Stimulated activated CD4-positive, alpha-beta T cell treated with anti-CD3 and anti-CD28 coated beads, TNF-alpha, amount 100 ng/mL, for 4 hours (primary cell): ENCODE data around the gene VSIG2.

ENCODE experiments used
- DNase-seq, 3 experiments: peaks; one replicate each; pipeline ENCODE4 v3.0.0-alpha.2; 2020; ENCODE audit warnings: low read depth in 3 of 3

Gene VSIG2

DNA sequence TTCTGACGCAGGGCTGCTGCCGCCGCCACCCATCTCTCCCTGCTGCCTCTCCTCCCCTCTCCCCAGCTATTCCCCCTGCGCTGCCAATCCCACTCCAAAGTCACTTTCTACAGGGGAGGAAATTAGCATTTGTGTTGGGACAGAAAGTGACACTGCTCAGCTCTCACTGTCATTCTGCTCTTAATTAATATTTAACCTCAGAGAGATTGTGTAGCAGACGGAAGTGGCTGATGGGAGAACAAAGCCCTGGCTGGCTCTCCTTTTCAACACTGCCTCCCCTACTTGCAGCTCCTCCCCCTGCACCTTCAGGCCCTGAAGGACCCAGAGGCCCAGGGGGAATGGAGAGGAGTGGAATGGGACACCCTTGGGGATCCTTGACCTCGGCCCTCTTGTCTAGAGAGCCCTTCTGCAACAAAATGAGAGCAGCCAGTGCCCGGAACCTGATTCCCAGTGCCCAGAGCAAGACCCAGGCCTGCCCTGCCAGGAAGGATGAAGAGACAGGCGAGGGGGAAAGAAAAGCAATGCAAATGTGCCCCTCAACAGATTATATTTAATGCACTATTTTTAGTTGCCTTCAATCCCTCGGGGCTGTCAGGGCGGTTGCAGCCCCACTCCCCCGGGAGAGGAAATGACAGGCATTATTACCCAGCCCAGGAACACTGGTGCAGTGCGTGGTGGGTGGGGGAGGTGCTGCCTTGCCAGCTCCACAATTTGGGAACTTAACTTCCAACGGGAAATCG, 26.9 kb downstream of the VSIG2 start:
- no peak for DNase-seq

DNA sequence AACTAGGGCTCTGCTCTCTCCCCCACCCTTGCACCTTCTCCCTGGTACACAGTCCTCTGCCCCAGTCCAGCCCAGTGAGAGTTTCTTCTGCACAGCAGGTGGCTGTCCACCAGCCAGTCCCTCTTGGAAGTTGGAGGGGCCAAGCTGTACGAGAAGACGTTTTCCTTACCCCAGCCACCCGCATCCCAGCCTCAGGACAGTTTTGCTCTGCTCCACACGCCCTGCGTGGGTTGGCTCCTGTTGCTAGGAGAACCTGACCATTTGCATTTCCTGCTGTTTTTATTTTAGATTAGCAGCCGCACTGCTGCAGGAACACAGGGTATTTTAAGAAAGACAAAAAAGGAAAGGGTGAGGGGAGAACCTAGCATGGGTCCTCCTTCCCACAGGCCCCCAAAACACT, 29.9 kb downstream of the VSIG2 start:
- DNase-seq, result no peak

DNA sequence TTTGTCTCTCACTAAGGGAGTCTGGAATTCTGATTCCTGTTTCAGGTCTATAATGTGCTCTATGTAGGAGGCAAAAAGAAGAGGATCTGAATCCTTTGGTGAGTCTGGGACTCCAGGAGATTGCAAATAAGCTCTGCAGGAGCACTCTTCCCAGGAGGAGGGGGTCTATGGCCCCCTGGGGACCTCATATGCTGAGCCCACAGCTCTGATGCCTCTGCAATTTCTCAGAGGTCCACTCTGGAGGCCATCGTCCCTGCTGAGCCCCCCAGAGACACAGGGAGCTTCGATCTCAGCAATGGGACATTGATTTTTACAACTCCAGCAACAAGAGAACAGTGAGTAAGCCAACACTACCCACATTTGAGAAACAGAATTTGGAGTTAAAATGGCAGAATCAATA, 32.5 kb downstream of the VSIG2 start:
- no peak for DNase-seq

DNA sequence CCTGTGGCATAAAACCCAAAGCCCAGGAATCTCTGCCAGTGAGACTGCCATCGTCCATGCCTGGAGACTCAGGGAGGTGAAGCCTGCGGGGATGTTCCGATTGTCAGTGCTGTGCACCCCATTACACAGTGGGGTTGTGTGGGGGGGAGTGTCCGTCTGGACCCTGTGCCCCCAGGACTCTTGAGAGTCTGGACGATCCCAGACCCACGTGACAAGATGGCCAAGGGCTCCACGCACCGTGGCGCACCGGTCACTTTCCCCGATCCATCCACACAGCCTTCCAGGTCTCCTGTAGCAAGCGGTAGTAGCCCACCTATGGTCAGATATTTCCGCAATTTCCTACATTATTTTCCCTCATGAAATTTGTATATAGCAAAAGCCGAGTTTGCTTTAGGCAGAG, 33.3 kb downstream of the VSIG2 start:
- no peak for DNase-seq

DNA sequence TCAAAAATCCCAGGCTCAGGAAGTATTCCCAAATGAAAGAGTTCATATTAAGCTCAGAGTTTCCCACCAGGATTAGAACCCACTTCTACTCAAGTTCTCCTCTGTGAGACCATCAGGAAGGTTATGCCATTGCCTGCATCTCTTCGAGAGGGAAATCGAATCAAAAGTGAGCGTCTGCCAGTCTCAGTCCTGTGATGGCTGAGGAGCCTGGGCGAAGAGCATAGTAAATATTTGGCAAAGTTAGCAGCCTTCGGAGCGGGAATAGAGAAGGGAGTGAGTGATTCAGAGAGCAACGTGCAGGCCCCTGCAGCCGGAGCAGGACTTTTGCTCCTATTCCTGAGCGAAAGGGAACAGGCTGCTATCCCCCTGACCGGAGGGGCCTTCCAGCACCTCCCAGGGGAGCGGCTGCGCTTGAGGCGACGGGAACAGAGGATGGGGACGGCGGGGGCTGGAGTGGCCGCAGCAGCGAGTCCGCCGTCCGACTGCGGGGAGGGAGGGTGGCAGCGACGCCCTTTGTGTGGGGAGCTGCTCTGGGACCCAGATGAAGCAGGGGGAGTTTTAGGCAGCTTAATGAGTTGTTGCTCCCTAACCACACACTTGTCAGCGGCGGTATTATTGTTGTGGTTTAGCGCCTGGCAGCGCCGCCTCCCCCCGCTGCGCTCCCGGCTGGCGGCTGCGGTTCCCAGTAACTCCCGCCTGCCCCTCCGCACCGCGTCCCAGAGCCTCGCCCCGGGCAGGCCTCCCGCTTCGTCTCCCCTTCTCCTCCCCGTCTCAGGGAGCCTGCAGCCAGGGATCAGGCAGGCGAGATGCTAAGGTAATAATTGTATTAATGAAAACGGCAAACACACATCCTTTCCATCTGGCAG, 34.0 kb downstream of the VSIG2 start:
- no peak for DNase-seq

DNA sequence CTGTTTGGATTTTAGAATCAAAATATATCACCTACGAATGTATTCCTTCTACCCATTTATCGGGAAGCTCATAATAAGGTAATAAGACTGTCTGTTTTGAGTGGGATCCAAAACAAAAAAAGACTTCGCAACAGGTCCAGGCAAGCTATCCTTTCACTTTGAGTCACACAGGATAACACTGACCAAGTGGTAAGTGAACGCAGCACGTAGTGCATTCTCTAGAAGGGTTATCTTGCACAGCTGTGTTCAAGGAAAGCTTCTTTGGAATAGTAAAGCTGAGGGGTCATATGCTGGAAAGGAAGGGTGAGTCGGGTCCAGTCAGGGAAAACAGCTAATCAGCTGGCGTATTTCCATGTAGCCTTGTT, 34.7 kb downstream of the VSIG2 start:
- no peak for DNase-seq

DNA sequence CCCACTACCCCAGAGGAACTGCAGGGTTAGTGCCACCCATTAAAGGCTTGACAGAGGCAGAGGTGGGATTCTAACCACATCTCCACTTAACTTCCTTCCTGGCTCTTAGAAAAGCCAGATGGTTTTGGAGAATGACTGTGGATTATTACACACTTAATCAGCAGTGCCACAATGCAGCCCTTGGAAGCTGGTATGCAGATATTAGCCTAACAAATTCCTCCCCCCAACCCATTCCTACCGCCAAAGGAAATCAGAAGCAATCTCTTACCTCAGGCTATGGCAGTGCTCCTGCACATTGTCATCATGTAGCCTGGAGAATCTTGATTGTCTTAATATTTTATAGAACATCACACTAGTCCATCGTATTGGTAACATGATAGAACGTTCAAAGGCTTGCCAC, 35.5 kb downstream of the VSIG2 start:
- no peak for DNase-seq

DNA sequence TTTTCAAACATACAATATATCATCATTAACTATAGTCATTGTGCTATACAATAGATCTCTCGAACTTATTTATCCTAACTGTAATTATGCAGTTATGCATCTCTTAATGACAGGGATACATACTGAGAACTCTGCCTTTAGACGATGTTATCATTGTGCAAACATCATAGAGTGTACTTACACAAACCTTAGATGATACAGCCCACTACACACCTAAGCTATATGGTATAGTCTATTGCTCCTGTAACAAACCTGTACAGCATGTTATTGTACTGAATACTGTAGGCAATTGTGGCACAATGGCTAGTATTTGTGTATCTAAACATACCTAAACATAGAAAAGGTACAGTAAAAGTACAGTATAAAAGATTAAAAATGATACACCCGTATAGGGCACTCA, 39.7 kb downstream of the VSIG2 start:
- DNase-seq, result no peak

DNA sequence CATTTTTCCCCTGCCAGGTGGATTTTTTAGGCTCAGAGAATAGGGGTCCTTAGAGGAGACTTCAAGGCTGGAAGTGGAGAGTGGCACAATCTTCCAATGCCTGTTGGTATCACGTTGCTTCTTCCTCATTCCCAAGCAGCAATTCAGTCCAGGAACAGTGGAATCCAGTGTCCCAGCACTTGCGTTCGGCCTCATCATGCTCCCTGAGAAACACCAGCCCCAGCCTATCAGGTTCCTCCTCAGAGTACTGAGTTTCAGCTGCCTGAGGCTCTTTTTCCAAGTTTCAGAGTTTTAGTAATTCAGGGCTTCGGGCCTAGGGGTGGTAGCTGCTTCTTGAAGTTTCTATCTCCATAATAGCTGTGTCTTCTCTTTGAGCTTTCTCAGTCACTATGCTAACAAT, 44.2 kb downstream of the VSIG2 start:
- DNase-seq, result no peak

DNA sequence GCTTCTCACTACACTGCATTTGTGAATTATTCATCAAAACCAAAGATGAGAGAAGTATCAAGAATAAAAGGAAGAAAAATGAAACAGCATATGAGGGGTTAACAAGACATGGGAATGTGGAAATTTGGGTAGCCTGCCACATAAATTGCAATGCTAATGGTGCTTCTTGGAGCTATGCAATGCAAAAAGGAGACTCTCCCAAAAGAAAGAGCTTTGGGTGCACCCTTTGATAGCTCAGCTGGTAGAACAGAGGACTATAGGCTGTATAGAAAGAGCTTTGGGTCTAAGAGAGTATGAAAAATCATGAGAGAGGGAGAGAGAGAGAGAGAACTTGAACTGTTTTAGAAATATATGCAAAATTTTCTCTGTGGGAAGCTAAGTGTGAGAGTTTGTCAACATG, 52.0 kb downstream of the VSIG2 start:
- DNase-seq, result no peak

DNA sequence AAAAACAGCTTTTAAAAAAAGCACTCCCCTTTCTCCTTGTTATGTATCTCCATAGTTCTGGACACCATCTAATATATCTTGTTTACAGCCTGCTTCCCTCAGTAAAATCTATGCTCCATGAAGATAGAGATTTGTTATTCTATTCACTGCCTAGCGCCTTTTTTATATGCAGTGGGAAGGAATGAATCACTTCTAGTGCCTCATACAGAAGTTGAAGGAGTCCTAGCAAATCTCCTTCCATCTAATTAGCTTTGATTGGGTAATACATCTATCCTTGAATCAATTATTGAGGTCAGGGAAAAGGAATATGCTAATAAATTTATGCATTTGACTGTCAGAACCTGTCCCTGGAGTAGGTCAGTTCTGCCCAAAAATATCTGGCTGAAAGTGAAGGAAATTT, 52.5 kb downstream of the VSIG2 start:
- no peak for DNase-seq
